Thymus (tissue), 11 donors: ENCODE results near the gene SPEF1. TPM values are rescaled to one million over a fixed set of nuclear protein-coding genes. Genes with fewer than 3 reads are reported as not detected.

Source experiments
- DNase-seq, 9 donors: peaks; one replicate each; pipeline ENCODE4 v3.0.0-alpha.2; 2013; ENCODE audit warnings: low spot score in 9 of 9, low read depth in 6 of 9, missing footprints in 1 of 9
- H3K27ac ChIP-seq, 2 donors: one replicate each; pipeline ENCODE4 v1.5.1; 2013; ENCODE audit warnings: control low read depth in 1 of 2, low read depth in 1 of 2, low read length in 1 of 2, mild to moderate bottlenecking in 1 of 2, moderate library complexity in 1 of 2
- H3K27me3 ChIP-seq, 2 donors: one replicate each; pipeline ENCODE4 v1.5.1; 2013; ENCODE audit warnings: low read length in 1 of 2; ENCODE audit not compliant: control insufficient read depth in 2 of 2, insufficient read depth in 1 of 2
- H3K36me3 ChIP-seq, 2 donors: one replicate each; pipeline ENCODE4 v1.5.1; 2013; ENCODE audit warnings: low read length in 1 of 2, mild to moderate bottlenecking in 1 of 2, moderate library complexity in 1 of 2; ENCODE audit not compliant: control insufficient read depth in 2 of 2, insufficient read depth in 2 of 2
- H3K4me1 ChIP-seq, 2 donors: one replicate each; pipeline ENCODE4 v1.5.1; 2013; ENCODE audit warnings: low read length in 2 of 2; ENCODE audit not compliant: control insufficient read depth in 2 of 2, insufficient read depth in 2 of 2
- H3K4me3 ChIP-seq, 2 donors: one replicate each; pipeline ENCODE4 v1.5.1; 2013; ENCODE audit warnings: low read length in 2 of 2, control low read depth in 1 of 2, mild to moderate bottlenecking in 1 of 2
- H3K9me3 ChIP-seq, 2 donors: one replicate each; pipeline ENCODE4 v1.5.1; 2013; ENCODE audit warnings: low read length in 1 of 2, mild to moderate bottlenecking in 1 of 2; ENCODE audit not compliant: control insufficient read depth in 2 of 2, insufficient read depth in 1 of 2
- whole genome bisulfite sequencing: extraction: QIAGEN DNeasy Blood & Tissue Kit; methylation state at CpG from one replicate; pipeline ENCODE4 v1.1.7; 2013; 5-methylcytosine and 5-hydroxymethylcytosine counted together
- polyA plus RNA-seq: library from polyadenylated mRNA; stranded (reverse); fragments of 200-250 nt; gene quantifications from one replicate; pipeline ENCODE4 v1.2.3, GENCODE V29; 2013
- total RNA-seq: library from RNA; stranded (reverse); fragments of 120-200 nt; gene quantifications from one replicate; pipeline ENCODE4 v1.2.4, GENCODE V29; 2013
- donor health status: healthy.

Gene SPEF1
- total and polyA plus RNA-seq, 2 donors: 0.05 to 0.16 TPM

DNA sequence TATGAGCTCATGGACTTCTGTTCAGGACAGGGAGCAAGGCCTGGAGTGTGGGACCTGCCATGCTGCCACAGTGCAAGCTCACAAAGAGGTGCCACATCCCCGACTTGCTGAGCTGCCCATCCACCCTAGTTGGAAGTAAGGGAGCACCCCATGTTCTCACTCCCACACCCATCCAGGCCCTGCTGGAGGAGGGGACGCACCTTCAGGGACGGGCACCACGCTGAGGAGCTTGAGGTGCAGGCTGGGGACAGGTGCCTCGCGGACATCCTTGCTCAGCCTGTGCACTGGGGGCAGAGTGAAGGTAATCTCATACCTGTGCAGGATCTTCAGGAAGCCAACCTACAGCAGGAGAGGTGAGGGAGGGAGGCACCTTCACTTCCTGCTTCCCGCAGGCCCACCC is 26.0 kb downstream of the SPEF1 start:
- Histone ChIP-seq H3K36me3 (no peaks in the 10 kb centered on the region), H3K9me3 (no peaks in the 10 kb centered on the region), H3K27me3 (peaks cover 7 to 27% of the 10 kb centered on the region in 2 donors), H3K4me3 (no peak overlapping the region), H3K27ac (no peak overlapping the region), H3K4me1 (peaks cover 0 to 3% of the 10 kb centered on the region in 2 donors)
- no peak for DNase-seq
- 96% methylated on average over 7 of the region's 7 CpGs for WGBS

DNA sequence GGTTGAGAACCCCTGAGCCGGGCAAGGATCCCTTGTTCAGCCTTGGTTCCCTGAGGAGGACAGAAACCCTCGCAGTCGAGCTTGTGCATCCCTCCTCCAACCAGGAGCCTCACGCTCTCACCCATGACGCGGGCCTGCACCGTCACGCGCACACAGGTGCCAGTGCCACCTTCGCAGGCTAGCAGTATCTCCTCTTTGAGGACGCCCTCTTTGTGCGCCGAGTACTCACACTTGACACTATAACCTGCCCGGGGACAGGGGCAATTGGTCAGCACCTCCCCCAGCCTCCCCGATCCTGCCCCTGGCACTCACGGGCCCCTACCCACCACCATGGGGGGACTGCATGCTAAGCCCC is 27.0 kb downstream of the SPEF1 start:
- 99% methylated on average over 16 of the region's 16 CpGs for WGBS
- Histone ChIP-seq H3K27me3 (peaks cover 7 to 36% of the 10 kb centered on the region in 2 donors), H3K36me3 (no peaks in the 10 kb centered on the region), H3K9me3 (no peaks in the 10 kb centered on the region), H3K27ac (no peak overlapping the region), H3K4me1 (peaks cover 0 to 3% of the 10 kb centered on the region in 2 donors), H3K4me3 (no peak overlapping the region)
- DNase-seq: no peak

DNA sequence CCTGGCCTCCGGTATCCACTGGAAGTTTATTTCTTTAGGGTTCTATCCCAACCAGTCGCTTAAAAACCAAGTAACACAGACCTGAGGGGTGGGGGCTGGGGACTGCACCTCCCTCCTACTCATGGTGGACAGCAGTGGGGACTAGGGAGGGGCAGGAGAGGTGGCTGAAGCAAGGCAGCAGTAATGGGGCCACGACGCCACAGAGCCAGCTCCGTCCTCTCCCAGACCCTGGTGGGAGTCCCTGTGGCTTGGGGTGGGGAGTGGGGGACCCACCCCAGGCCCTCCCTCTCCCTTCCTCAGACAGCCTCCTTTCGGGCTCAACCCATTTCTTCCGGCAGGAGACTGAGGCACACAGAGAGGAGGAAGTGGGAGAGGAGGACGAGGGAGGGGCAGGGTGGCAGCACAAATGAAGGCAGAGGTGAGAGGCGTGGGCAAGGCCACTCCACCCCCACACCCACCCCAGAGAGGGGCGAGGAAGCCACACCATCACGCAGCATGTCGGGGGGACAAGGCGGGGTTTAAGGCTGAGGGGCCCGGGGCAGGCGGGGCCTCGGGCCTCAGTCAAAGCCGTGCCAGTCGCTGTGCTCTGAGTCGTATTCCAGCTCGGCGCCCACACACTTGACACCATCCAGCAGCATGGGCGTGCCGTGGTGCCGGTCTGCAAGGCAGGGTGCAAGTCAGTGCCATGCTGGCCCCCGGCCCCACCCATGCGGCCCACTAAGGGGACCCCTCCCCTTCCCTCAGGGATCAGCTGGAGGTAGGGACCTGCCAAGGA is 27.6 kb downstream of the SPEF1 start:
- no peak for DNase-seq
- Histone ChIP-seq H3K36me3 (no peaks in the 10 kb centered on the region), H3K27me3 (peaks cover 7 to 42% of the 10 kb centered on the region in 2 donors), H3K4me1 (peaks cover 0 to 3% of the 10 kb centered on the region in 2 donors), H3K4me3 (no peak overlapping the region), H3K9me3 (no peaks in the 10 kb centered on the region), H3K27ac (no peak overlapping the region)
- 96% methylated on average over 26 of the region's 26 CpGs for WGBS

DNA sequence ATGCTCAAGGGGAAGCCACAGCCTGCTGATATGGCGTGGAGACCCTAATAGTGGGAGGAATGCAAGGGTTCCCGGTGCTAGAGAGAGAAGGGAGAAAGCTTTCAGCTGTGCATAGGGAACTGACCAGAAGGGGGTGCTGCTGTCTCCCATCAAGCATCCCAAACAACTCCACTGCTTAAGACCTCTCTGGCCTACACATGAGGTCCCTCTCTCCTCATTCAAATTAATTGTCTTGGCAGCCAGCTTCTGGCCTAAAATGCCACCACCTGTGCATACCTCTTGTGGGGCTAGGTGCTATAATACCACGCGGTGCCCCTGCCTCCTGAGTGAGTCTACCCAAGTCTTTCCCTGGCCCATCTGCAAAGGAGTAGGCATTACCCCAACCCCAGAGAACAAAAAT is 28.1 kb downstream of the SPEF1 start:
- peak in 8 of 9 donors; percentile 18 to 75 (median 47) for DNase-seq
- H3K36me3 ChIP-seq: no peaks in the 10 kb centered on the region
- WGBS: 72% methylated on average over 4 of the region's 4 CpGs

DNA sequence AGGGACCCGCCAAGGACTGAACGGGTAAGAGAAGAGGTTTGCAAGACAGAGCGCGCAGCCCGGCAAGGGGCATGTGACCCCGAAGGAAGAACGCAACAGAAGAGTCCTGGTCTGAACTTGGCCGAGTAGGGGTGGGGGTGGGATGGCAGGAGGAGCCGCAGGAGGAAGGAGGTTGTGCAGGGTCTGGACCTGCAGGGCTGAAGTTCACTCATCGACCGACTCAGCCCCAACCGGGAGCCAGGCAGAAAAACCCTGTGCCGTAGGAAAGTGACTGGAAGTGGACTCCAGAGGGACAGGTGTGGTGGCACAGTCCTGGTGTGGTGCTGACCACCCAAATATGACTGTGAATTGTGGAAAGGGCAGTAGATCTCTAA is 28.9 kb downstream of the SPEF1 start:
- Histone ChIP-seq H3K4me3 (peak overlapping the region in 1 of 2 donors; percentile 41), H3K27ac (no peak overlapping the region), H3K36me3 (no peaks in the 10 kb centered on the region), H3K27me3 (peaks cover 9 to 53% of the 10 kb centered on the region in 2 donors), H3K9me3 (no peaks in the 10 kb centered on the region), H3K4me1 (peaks cover 0 to 3% of the 10 kb centered on the region in 2 donors)
- DNase-seq: no peak
- WGBS: 61% methylated on average over 13 of the region's 13 CpGs

More for the DNA sequence above, 28.1 kb downstream of the SPEF1 start:
- no peak overlapping the region for H3K4me3 ChIP-seq
- H3K27me3 ChIP-seq: peaks cover 9 to 48% of the 10 kb centered on the region in 2 donors
- peaks cover 0 to 3% of the 10 kb centered on the region in 2 donors for H3K4me1 ChIP-seq
- H3K9me3 ChIP-seq: no peaks in the 10 kb centered on the region
- H3K27ac ChIP-seq: no peak overlapping the region

DNA sequence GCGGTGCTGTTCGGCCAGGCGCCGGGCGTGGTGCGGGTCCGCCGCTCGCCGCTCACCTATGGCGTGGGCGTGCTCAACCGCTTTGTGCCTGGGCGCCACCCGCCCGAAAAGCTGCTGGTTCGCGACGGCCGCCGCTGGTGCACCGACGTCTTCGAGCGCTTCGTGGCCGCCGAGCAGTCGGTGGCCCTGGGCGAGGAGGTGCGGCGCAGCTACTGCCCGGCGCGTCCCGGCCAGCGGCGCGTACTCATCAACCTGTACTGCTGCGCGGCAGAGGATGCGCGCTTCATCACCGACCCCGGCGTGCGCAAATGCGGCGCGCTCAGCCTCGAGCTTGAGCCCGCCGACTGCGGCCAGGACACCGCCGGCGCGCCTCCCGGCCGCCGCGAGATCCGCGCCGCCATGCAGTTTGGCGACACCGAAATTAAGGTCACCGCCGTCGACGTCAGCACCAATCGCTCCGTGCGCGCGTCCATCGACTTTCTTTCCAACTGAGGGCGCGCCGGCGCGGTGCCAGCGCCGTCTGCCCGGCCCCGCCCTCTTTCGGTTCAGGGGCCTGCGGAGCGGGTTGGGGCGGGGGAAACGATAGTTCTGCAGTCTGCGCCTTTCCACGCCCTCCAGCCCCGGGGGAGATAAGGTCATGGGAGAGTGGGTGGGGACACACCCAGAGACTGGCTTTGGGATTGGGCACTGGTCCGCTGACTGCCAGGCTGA is 29.4 kb downstream of the SPEF1 start:
- peaks cover 9 to 54% of the 10 kb centered on the region in 2 donors for H3K27me3 ChIP-seq
- no peak overlapping the region for H3K27ac ChIP-seq
- peak in 3 of 9 donors; percentile 17 to 39 (median 25) for DNase-seq
- H3K36me3 ChIP-seq: no peaks in the 10 kb centered on the region
- H3K4me1 ChIP-seq: peaks cover 0 to 3% of the 10 kb centered on the region in 2 donors
- H3K4me3 ChIP-seq: peak overlapping the region in 1 of 2 donors; percentile 41
- no peaks in the 10 kb centered on the region for H3K9me3 ChIP-seq
- WGBS: 50% methylated on average over 95 of the region's 95 CpGs

DNA sequence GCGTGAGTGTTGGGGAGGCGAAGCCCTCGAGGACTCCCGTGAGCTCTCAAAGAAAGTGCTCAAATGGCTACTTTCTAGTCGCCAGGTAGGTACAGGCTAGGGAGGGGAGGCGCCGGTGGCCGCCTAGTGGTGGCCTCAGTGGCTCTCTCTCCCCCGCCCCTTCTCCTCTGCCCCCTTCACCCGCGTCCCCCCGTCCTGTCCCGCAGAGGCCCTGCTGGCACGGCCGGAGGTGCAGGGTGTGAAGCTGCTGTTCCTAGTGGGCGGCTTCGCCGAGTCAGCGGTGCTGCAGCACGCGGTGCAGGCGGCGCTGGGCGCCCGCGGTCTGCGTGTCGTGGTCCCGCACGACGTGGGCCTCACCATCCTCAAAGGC is 30.0 kb downstream of the SPEF1 start:
- 85% methylated on average over 31 of the region's 31 CpGs for WGBS
- Histone ChIP-seq H3K9me3 (no peaks in the 10 kb centered on the region), H3K27me3 (peaks cover 9 to 57% of the 10 kb centered on the region in 2 donors), H3K27ac (no peak overlapping the region), H3K36me3 (no peaks in the 10 kb centered on the region), H3K4me3 (peak overlapping the region in 1 of 2 donors; percentile 41), H3K4me1 (peaks cover 0 to 3% of the 10 kb centered on the region in 2 donors)
- DNase-seq: no peak

DNA sequence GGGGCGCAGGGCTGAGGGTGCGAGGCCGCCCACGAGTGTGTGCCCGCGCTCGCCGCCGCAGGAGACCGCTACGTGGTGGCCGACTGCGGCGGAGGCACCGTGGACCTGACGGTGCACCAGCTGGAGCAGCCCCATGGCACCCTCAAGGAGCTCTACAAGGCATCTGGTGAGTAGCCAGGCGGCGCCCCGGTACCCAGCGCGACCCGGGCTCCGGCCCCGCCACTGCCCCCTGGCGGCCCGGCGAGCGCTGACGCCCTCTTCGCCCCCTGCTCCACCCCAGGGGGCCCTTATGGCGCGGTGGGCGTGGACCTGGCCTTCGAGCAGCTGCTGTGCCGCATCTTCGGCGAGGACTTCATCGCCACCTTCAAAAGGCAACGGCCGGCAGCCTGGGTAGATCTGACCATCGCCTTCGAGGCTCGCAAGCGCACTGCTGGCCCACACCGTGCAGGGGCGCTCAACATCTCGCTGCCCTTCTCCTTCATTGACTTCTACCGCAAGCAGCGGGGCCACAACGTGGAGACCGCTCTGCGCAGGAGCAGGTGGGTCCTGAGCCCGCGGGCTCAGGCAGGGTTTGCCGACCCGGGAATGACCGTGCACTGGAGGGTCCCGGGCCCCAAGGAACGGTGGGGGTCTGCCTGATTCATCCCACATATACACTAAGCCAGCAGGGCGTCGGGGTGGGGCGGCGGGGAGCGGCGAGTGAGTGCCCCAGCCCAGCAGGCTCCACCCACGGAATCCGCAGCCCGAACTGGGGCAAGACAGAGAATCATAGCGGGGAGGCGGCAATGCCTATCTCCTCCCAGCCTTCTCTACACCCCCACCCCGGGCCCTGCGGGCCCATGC is 31.3 kb downstream of the SPEF1 start:
- H3K4me3 ChIP-seq: no peak overlapping the region
- H3K36me3 ChIP-seq: no peaks in the 10 kb centered on the region
- H3K4me1 ChIP-seq: peaks cover under 1 to 3% of the 10 kb centered on the region in 2 donors
- H3K27me3 ChIP-seq: peaks cover 9 to 69% of the 10 kb centered on the region in 2 donors
- 69% methylated on average over 72 of the region's 72 CpGs for WGBS
- no peak overlapping the region for H3K27ac ChIP-seq
- H3K9me3 ChIP-seq: peaks cover 0 to 2% of the 10 kb centered on the region in 2 donors
- peak in 2 of 9 donors; percentile 32 to 37 for DNase-seq
